Ovary (tissue), 9 donors: ENCODE data around the gene SCYL1. TPM values are rescaled to one million over a fixed set of nuclear protein-coding genes. Genes with fewer than 3 reads are reported as not detected.

Experiments used
- DNase-seq, 5 donors: peaks; one replicate each; pipeline ENCODE4 v3.0.0-alpha.2; 2019 to 2020
- H3K27ac ChIP-seq, 2 donors: fragments of 200-600 bp; one replicate each; pipeline versions ENCODE4 v1.5.1 to v1.8.0; 2019 to 2022
- H3K27me3 ChIP-seq: fragments of 200-600 bp; one replicate; pipeline ENCODE4 v1.8.0; 2022
- H3K36me3 ChIP-seq: fragments of 200-600 bp; sonication (generic); one replicate; pipeline ENCODE4 v1.5.1; 2019
- H3K4me1 ChIP-seq: one replicate; pipeline ENCODE4 v1.8.1; 2013; ENCODE audit warnings: mild to moderate bottlenecking, moderate library complexity; ENCODE audit not compliant: insufficient read depth
- H3K4me3 ChIP-seq: fragments of 200-600 bp; sonication (generic); one replicate; pipeline ENCODE4 v1.5.1; 2017
- H3K9me3 ChIP-seq, 2 donors: fragments of 200-600 bp in 1 of 2; sonication (generic) in 1 of 2; one replicate each; pipeline versions ENCODE4 v1.5.1 to v1.8.1; 2013 to 2019; ENCODE audit warnings: mild to moderate bottlenecking in 1 of 2, moderate library complexity in 1 of 2
- EP300 ChIP-seq: sonication (generic); formaldehyde crosslinking; IDR thresholded peaks from one replicate; pipeline ENCODE4 v1.6.1; 2017; ENCODE audit warnings: antibody characterized with exemption
- POLR2A ChIP-seq: fragments of 450-650 bp; IDR thresholded peaks from one replicate; pipeline ENCODE4 v1.6.1; 2017; ENCODE audit warnings: antibody characterized with exemption, mild to moderate bottlenecking, moderate library complexity
- WGBS, 3 donors: extraction: QIAGEN DNeasy Blood & Tissue Kit in 1 of 3; methylation state at CpG; one replicate each; pipeline versions ENCODE4 v1.1.5 to v1.1.7; 2013 to 2017; 5-methylcytosine and 5-hydroxymethylcytosine counted together
- intact Hi-C, 4 donors: fragments of 100-400 bp; cut with DNase I; formaldehyde crosslinking; loops; one replicate each; pipeline versions ENCODE4 v1.11.0 to v1.15.1; 2022 to 2023
- polyA plus RNA-seq, 2 donors: library from polyadenylated mRNA; stranded (reverse); fragments of 200-250 nt in 1 of 2; fragments of 350-450 nt in 1 of 2; fragmentation: Illumina TruSeq in 1 of 2; extraction: RNeasy Lipid Tissue Mini Kit (QIAGEN cat#74804) in 1 of 2; gene quantifications; one replicate each; pipeline ENCODE4 v1.2.3, GENCODE V29; 2013 to 2014
- total RNA-seq, 7 donors: library from RNA; depleted of rRNA in 2 of 7; stranded (reverse); fragments of >200 nt in 2 of 7; fragmentation: NEBNext Ultra II Directional in 3 of 7; extraction: Animal tissue kit (Norgen Biotek cat#: 25700) in 3 of 7; gene quantifications; one replicate each; pipeline versions ENCODE4 v1.1.0 to v1.2.4, GENCODE V29; 2016 to 2023
- TF ChIP-seq, protein P1 (sequence below), 3 donors: fragments of 450-650 bp in 2 of 3; fragments of 200-600 bp in 1 of 3; IDR thresholded peaks; one replicate each; pipeline versions ENCODE4 v1.5.1 to v1.8.0; 2016 to 2022; ENCODE audit warnings: antibody characterized with exemption in 3 of 3, mild to moderate bottlenecking in 1 of 3
- donor health status: DM: no; HTN: no; CAD: no; lungs with moderate emphysema.
- donor health status: DM: no; HTN: no; CAD: no.
- donor health status: Bipolar disorder and iron deficiency.
- donor health status: DM: yes; HTN: yes; CAD: no.
- donor health status: DM: no; HTN: no; CAD: no.
- donor health status: DM: yes; HTN: yes; CAD: no.

SCYL1 gene
- total and polyA plus RNA-seq, 9 donors = 11.7 to 118 (median 86.6) TPM

DNA sequence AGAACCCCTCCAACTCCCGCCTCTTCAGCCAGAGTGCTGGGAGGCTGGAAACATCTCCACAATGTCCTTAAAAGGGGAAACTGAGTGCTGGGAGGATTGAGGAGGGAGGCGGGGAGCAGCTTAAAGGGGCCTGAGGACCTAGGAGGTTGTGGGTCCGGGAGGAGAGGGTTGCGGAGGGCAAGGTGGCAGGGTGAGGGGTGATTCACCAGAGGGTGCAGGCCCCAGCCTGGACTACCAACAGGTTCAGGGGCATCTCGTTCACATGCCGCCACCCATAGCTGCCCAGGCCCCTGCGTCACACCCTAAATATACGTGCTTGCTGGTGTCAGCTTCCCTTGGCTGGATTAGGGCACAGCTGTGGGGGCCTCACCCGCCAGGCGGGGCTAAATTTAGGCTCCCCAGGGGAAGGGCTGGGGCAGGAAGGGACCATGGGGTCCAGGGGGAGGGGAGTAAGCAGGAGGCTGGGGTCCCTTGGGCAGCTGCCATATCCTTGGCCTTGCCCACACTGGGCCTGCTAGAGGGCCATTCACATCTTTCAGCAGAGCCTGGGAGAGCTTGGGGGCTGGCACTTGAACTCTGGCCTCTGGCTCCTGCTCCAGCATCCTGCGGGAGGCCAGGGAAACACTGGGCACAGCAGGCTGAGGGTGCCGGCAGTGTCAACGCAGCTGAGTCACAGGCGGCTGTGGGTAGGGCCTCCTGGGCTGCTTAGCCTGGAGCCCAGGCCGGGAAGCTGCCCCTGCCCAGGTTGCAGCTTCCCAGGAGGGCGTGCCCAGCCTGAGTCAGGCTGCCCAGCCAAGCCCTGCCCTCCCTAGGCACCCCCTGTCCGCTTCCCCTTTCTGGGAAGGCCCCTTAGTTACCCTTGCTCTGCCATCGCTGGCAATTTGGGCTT lies 52.2 kb downstream of the SCYL1 start:
- 38 to 60% (median 41%) methylated on average over 13 to 18 of the region's 18 CpGs for WGBS, 3 donors

GRCh38 chr11:65577756-65578109 lies 52.9 kb downstream of the SCYL1 start:
- H3K4me3 ChIP-seq = peak overlapping the region; percentile 69
- H3K36me3 ChIP-seq = no peaks in the 10 kb centered on the region
- DNase-seq = peak in 1 of 5 donors; percentile 30
- no peaks in the 10 kb centered on the region for H3K27me3 ChIP-seq
- H3K9me3 ChIP-seq = no peaks in the 10 kb centered on the region
- peak overlapping the region; percentile 64 to 74 for H3K27ac ChIP-seq
- intact Hi-C loops = loop anchor here in 1 of 4 donors (5.0 kb wide), 1 partner anchor 35 kb away; the partner anchor contains the start of gene MAP3K11
- WGBS, 3 donors = 43 to 58% (median 52%) methylated on average over 8 of the region's 8 CpGs
- peaks cover 13% of the 10 kb centered on the region for H3K4me1 ChIP-seq
- TF ChIP-seq POLR2A (no peak), EP300 (no peak)
- TF ChIP-seq, protein P1, sequence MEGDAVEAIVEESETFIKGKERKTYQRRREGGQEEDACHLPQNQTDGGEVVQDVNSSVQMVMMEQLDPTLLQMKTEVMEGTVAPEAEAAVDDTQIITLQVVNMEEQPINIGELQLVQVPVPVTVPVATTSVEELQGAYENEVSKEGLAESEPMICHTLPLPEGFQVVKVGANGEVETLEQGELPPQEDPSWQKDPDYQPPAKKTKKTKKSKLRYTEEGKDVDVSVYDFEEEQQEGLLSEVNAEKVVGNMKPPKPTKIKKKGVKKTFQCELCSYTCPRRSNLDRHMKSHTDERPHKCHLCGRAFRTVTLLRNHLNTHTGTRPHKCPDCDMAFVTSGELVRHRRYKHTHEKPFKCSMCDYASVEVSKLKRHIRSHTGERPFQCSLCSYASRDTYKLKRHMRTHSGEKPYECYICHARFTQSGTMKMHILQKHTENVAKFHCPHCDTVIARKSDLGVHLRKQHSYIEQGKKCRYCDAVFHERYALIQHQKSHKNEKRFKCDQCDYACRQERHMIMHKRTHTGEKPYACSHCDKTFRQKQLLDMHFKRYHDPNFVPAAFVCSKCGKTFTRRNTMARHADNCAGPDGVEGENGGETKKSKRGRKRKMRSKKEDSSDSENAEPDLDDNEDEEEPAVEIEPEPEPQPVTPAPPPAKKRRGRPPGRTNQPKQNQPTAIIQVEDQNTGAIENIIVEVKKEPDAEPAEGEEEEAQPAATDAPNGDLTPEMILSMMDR (IDR thresholded peaks at IDR 0.05) = no peak

More for the DNA sequence above, 52.2 kb downstream of the SCYL1 start:
- H3K27me3 ChIP-seq = no peaks in the 10 kb centered on the region
- TF ChIP-seq, protein P1 (IDR thresholded peaks at IDR 0.05) = no peak
- no peak for TF ChIP-seq POLR2A
- H3K27ac ChIP-seq = peak overlapping the region; percentile 64 to 74
- peak overlapping the region; percentile 69 for H3K4me3 ChIP-seq
- no peaks in the 10 kb centered on the region for H3K36me3 ChIP-seq
- peaks cover 13% of the 10 kb centered on the region for H3K4me1 ChIP-seq
- DNase-seq = peak in 4 of 5 donors; percentile 45 to 62 (median 56)
- H3K9me3 ChIP-seq = no peaks in the 10 kb centered on the region
- intact Hi-C loops = loop anchor here in 1 of 4 donors (5.0 kb wide), 1 partner anchor 35 kb away; the partner anchor contains the start of gene MAP3K11

DNA sequence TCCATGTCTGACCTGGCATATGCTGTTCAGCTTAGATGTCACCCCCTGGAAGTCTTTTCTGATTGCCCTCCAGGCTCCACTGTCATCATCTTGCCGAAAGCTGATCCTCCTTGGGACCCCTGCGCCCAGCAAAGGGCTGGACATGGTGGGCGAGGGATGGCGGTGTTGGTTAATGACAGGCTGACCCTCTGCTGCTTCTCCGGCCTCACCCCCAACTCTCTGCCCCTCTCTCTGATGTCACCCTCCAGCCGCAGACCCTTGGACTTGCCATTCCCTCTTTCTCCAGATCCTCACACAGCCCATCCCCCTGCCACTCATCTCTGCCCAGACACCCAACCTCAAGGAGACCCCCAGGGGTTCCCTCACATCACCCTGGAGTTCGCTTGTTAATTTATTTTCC lies 53.3 kb downstream of the SCYL1 start:
- Histone ChIP-seq H3K9me3 (no peaks in the 10 kb centered on the region), H3K4me1 (peaks cover 13% of the 10 kb centered on the region), H3K36me3 (no peaks in the 10 kb centered on the region), H3K4me3 (no peak overlapping the region), H3K27ac (peak overlapping the region; percentile 64 to 74), H3K27me3 (no peaks in the 10 kb centered on the region)
- TF ChIP-seq EP300 = no peak
- TF ChIP-seq, protein P1 (IDR thresholded peaks at IDR 0.05) = no peak
- DNase-seq = peak in 1 of 5 donors; percentile 27
- WGBS, 3 donors = 92 to 94% (median 93%) methylated on average over 7 of the region's 7 CpGs
- intact Hi-C loops = loop anchor here in 1 of 4 donors (5.0 kb wide), 1 partner anchor 34 kb away; the partner anchor contains the start of gene MAP3K11

DNA sequence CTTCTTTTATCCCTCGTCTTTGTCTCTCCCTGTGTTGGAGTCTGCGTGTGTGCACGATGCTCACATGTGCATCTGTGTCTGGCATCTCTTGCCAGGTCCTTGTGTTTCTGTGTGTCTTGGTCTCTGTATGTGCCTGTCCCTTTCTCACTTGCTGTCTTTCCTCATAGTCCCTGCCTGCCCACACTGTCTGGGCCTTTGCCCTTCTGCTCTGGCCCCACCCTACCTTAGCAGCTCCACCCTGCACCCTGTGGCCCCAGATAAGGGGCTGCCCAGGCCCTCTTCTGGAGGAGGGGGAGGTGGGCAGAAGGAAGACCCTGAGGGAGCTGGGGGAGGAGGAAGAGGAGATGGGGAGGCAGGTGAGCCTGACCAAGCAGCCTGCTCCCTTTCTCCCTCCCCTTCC lies 53.8 kb downstream of the SCYL1 start:
- intact Hi-C loops = loop anchor here in 1 of 4 donors (5.0 kb wide), 1 partner anchor 34 kb away; the partner anchor contains the start of gene MAP3K11
- Histone ChIP-seq H3K4me1 (peaks cover 13% of the 10 kb centered on the region), H3K36me3 (no peaks in the 10 kb centered on the region), H3K9me3 (no peaks in the 10 kb centered on the region), H3K27ac (no peak overlapping the region), H3K4me3 (no peak overlapping the region), H3K27me3 (no peaks in the 10 kb centered on the region)
- no peak for DNase-seq
- 65 to 79% (median 76%) methylated on average over 3 of the region's 3 CpGs for WGBS, 3 donors
- TF ChIP-seq, protein P1 (IDR thresholded peaks at IDR 0.05) = no peak
- TF ChIP-seq POLR2A (no peak), EP300 (no peak)
